HG03095 (cell line): ENCODE measurements around the gene CPXM2.

ENCODE experiments used
- ATAC-seq: cut with Tn5 transposase; IDR thresholded peaks from one replicate; pipeline ENCODE4 v1.9.1; 2021; ENCODE audit warnings: moderate library complexity; ENCODE audit not compliant: unreplicated experiment

Gene CPXM2

GRCh38 chr10:123906296-123906695 lies 14.7 kb upstream of the CPXM2 start:
- ATAC-seq: no peak

- no peak for ATAC-seq
Observed at GRCh38 chr10:123904834-123905409, 13.3 kb upstream of the CPXM2 start.

GRCh38 chr10:123903621-123904020 lies 12.0 kb upstream of the CPXM2 start:
- ATAC-seq: no peak

- no peak for ATAC-seq
Observed at GRCh38 chr10:123901621-123902020, 10.0 kb upstream of the CPXM2 start.

GRCh38 chr10:123897146-123897545 lies 5.5 kb upstream of the CPXM2 start:
- no peak for ATAC-seq

- ATAC-seq: no peak
Observed at GRCh38 chr10:123896246-123896927, 4.8 kb upstream of the CPXM2 start.

- no peak for ATAC-seq
Observed at GRCh38 chr10:123893651-123894050, 2.0 kb upstream of the CPXM2 start.

- ATAC-seq: no peak
Observed at GRCh38 chr10:123890756-123891143, 857 bp downstream of the CPXM2 start.

- no peak for ATAC-seq
Observed at GRCh38 chr10:123890226-123890625, 1.4 kb downstream of the CPXM2 start.

- no peak for ATAC-seq
Observed at GRCh38 chr10:123889821-123890220, 1.8 kb downstream of the CPXM2 start.

- ATAC-seq: no peak
Observed at GRCh38 chr10:123888751-123889150, 2.9 kb downstream of the CPXM2 start.

- ATAC-seq: no peak
Observed at GRCh38 chr10:123888256-123888655, 3.4 kb downstream of the CPXM2 start.

GRCh38 chr10:123886292-123886691 lies 5.3 kb downstream of the CPXM2 start:
- no peak for ATAC-seq

GRCh38 chr10:123885406-123886170 lies 6.0 kb downstream of the CPXM2 start:
- no peak for ATAC-seq

GRCh38 chr10:123884907-123885381 lies 6.7 kb downstream of the CPXM2 start:
- ATAC-seq: no peak

- no peak for ATAC-seq
Observed at GRCh38 chr10:123884351-123884906, 7.2 kb downstream of the CPXM2 start.

- ATAC-seq: no peak
Observed at GRCh38 chr10:123883673-123884320, 7.8 kb downstream of the CPXM2 start.

GRCh38 chr10:123882681-123883445 lies 8.7 kb downstream of the CPXM2 start:
- ATAC-seq: no peak

GRCh38 chr10:123882177-123882576 lies 9.4 kb downstream of the CPXM2 start:
- ATAC-seq: no peak

- ATAC-seq: no peak
Observed at GRCh38 chr10:123879606-123880257, 11.9 kb downstream of the CPXM2 start.
